ENCODE data around the gene TNS4. TPM values are rescaled to one million over a fixed set of nuclear protein-coding genes. Genes with fewer than 3 reads are reported as not detected.

The TNS4 gene
- total and polyA plus RNA-seq, 8 donors: 0.03 to 1.6 (median 0.18) TPM; not detected in 2

DNA sequence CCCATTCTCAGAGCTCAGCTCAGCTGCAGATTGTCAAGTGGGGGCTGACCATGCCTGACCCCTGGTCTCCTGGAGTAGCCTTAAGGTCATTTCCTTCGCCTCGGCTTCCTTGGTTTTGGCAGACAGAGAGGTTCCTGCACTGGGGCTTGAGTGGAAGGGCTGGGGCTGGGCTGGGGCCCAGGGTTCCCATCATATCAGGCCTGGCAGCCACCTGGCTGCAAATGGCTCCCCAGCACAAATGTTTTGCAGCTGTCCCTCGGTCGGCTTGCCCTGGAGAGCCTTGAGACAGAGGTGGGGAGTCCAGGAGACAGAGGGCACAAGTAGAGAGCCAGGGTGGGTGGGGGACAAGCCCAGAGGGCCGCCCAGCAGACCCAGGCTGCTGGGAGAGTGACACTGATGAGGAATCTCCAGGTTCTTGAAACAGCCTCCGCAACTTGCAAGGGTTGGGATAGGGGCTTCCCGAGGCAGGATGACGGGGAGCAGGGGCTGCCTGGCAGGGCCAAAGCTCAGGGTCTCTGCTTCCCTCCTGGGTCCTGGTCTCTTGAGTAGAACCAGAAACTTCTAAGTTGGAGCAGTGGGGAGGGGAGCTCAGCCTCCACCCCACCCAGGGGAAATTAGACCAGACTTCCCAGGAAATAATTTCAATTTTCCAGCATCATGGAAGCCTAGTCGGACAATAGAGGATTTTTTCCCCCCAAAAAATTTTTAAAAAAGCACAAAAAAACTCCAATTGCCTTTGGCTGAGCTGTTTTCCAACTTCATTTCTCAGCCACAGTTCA lies 38.9 kb downstream of the TNS4 start:
- intact Hi-C loops (cut with DNase I): no loop called here
- DNase-seq: no peak
- ATAC-seq: no peak
- Histone ChIP-seq H3K27ac (no peak overlapping the region), H3K36me3 (peaks cover 0 to 2% of the 10 kb centered on the region in 2 donors), H3K9me3 (no peaks in the 10 kb centered on the region), H3K27me3 (no peaks in the 10 kb centered on the region), H3K4me1 (peaks cover 5 to 13% of the 10 kb centered on the region in 2 donors), H3K4me3 (no peak overlapping the region)
- TF ChIP-seq, protein P1, sequence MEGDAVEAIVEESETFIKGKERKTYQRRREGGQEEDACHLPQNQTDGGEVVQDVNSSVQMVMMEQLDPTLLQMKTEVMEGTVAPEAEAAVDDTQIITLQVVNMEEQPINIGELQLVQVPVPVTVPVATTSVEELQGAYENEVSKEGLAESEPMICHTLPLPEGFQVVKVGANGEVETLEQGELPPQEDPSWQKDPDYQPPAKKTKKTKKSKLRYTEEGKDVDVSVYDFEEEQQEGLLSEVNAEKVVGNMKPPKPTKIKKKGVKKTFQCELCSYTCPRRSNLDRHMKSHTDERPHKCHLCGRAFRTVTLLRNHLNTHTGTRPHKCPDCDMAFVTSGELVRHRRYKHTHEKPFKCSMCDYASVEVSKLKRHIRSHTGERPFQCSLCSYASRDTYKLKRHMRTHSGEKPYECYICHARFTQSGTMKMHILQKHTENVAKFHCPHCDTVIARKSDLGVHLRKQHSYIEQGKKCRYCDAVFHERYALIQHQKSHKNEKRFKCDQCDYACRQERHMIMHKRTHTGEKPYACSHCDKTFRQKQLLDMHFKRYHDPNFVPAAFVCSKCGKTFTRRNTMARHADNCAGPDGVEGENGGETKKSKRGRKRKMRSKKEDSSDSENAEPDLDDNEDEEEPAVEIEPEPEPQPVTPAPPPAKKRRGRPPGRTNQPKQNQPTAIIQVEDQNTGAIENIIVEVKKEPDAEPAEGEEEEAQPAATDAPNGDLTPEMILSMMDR (IDR thresholded peaks at IDR 0.05): no peak

DNA sequence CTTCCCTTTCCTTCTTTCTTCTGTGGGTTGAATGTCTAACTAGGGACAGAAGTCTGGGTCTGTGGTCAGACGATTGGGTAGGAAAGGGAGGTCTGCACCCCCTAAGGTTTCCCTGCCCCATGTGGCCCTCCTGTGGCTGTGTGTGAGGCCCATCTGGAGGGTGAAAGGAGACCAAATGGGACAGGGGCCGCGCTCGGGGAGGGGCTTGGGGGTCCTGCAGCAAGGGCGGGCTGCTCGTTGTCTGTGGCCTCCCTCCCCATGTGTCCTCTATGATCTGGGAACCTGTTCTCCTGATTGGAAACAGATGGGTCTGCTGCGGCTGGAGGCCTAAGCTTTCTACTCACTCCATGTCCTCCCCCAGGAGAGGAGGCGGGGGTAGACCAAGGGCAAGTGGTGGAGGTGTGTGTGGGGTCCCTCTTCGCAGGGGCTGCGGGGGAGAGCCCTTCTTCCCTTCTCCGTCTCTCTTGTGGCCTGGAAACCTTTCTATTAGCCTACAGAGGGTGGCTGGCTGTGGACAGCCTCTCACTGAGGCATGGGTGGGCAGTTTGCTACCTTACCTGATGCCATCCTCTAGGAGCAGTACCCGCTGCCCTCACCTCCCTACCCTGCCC lies 39.6 kb downstream of the TNS4 start:
- H3K27me3 ChIP-seq: no peaks in the 10 kb centered on the region
- ATAC-seq (no peak), DNase-seq (no peak)
- no peak overlapping the region for H3K4me3 ChIP-seq
- intact Hi-C loops (cut with DNase I): no loop called here
- H3K36me3 ChIP-seq: peaks cover 0 to 8% of the 10 kb centered on the region in 2 donors
- no peak overlapping the region for H3K27ac ChIP-seq
- TF ChIP-seq, protein P1 (IDR thresholded peaks at IDR 0.05): no peak
- H3K9me3 ChIP-seq: no peaks in the 10 kb centered on the region
- H3K4me1 ChIP-seq: peaks cover 7 to 13% of the 10 kb centered on the region in 2 donors

DNA sequence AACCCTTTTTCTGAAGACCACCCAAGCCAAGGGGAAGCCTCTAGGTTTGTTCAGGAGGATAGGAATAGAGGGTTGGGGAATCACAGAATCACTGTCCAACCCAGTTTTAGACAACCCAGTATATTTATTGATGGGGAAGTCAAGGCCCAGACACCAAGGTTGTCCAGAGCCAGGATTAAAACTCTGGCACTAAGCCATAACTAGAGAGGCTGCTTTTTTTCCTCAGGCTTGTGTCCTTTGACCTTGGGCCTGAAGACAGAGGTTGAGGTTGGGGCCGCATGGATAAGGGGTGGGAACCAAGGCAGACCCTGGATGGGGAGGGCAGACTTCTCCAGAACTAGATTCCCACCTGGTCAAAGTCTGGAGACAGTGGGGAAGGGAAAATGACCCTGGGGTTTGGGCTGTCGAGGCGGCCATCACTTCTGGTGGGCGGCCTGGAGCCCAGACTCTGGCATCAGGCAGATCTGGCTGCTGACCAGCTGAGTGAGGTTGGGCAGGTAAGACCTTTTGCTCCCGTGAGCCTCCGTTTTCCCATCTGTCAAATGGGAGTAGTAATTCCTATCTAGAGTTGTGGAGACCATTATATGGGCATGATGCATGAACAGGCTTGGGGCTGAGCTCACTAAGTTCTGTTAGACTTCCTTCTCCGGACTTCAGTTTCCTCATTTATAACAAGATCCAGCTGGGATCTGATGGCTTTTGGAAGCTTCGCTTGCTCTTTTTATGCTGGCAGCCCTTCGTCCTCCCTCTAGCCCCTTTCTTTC lies 40.3 kb downstream of the TNS4 start:
- ATAC-seq (no peak), DNase-seq (peak in 1 of 4 donors; percentile 79)
- Histone ChIP-seq H3K27ac (no peak overlapping the region), H3K4me3 (no peak overlapping the region), H3K27me3 (no peaks in the 10 kb centered on the region), H3K9me3 (no peaks in the 10 kb centered on the region), H3K36me3 (peaks cover 0 to 15% of the 10 kb centered on the region in 2 donors), H3K4me1 (peaks cover 7 to 13% of the 10 kb centered on the region in 2 donors)
- intact Hi-C loops (cut with DNase I): no loop called here
- TF ChIP-seq, protein P1 (IDR thresholded peaks at IDR 0.05): no peak

DNA sequence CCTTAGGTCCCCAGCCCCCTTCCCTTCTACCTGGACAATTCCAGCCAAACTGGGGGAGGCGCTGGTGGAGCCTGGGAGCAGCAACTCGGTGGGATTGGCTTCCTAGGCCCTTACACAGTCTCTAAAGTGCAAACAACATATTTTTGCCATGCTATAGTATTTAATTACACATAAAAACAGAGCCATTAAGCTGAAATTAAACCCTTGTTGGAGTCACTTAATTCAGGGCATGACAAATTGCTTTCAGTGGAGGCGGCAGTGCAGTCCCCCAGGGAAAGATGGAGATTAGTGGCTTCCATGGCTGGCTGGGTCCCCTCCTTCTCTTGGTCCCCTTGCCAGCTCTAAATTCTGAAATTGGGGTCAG lies 40.8 kb downstream of the TNS4 start:
- H3K9me3 ChIP-seq: no peaks in the 10 kb centered on the region
- peaks cover 7 to 13% of the 10 kb centered on the region in 2 donors for H3K4me1 ChIP-seq
- H3K36me3 ChIP-seq: peaks cover 2 to 20% of the 10 kb centered on the region in 2 donors
- no peak overlapping the region for H3K4me3 ChIP-seq
- no peak for DNase-seq
- TF ChIP-seq, protein P1 (IDR thresholded peaks at IDR 0.05): no peak
- intact Hi-C loops (cut with DNase I): no loop called here
- no peaks in the 10 kb centered on the region for H3K27me3 ChIP-seq
- H3K27ac ChIP-seq: no peak overlapping the region
- no peak for ATAC-seq
